GM23338 (cell line): ENCODE measurements around the gene HAT1. TPM values are rescaled to one million over a fixed set of nuclear protein-coding genes. Genes with fewer than 3 reads are reported as not detected.

Experiments used
- ATAC-seq: fragments of 200-7000 bp; cut with Tn5 transposase; 3 replicates; pipeline ENCODE4 v1.9.1; 2020
- DNase-seq: peaks from one replicate; pipeline ENCODE4 v3.0.0-alpha.2; 2015; ENCODE audit warnings: low spot score
- H2AFZ ChIP-seq: fragments of 200-600 bp; sonication (generic); 2 replicates; pipeline ENCODE4 v1.8.0; 2016; ENCODE audit warnings: antibody characterized with exemption, mild to moderate bottlenecking, moderate library complexity
- H3F3A ChIP-seq: fragments of 200-600 bp; sonication (generic); replicated peaks from 2 replicates; pipeline ENCODE4 v1.8.0; 2017; ENCODE audit warnings: antibody characterized with exemption, mixed run types, low read depth
- H3K27ac ChIP-seq: fragments of 200-600 bp; sonication (generic); 2 replicates; pipeline ENCODE4 v1.6.1; 2016; ENCODE audit warnings: low read depth
- H3K27me3 ChIP-seq: fragments of 200-600 bp; sonication (generic); 2 replicates; pipeline ENCODE4 v1.8.0; 2016; ENCODE audit warnings: mild to moderate bottlenecking, mixed run types, moderate library complexity; ENCODE audit not compliant: insufficient read depth
- H3K36me3 ChIP-seq: fragments of 200-600 bp; sonication (generic); 2 replicates; pipeline ENCODE4 v1.8.0; 2016; ENCODE audit warnings: mild to moderate bottlenecking; ENCODE audit not compliant: insufficient read depth
- H3K4me1 ChIP-seq: fragments of 200-600 bp; sonication (generic); 2 replicates; pipeline ENCODE4 v1.8.0; 2016; ENCODE audit warnings: mild to moderate bottlenecking, moderate library complexity; ENCODE audit not compliant: insufficient read depth
- H3K4me2 ChIP-seq: fragments of 200-600 bp; sonication (generic); 2 replicates; pipeline ENCODE4 v1.7.1; 2017; ENCODE audit warnings: mixed run types
- H3K4me3 ChIP-seq: fragments of 200-600 bp; sonication (generic); 2 replicates; pipeline ENCODE4 v1.6.1; 2016; ENCODE audit warnings: mixed run types
- H3K79me2 ChIP-seq: fragments of 200-600 bp; sonication (generic); replicated peaks from 2 replicates; pipeline ENCODE4 v1.8.0; 2017; ENCODE audit warnings: mild to moderate bottlenecking; ENCODE audit not compliant: insufficient read depth
- H3K9me2 ChIP-seq: fragments of 200-600 bp; sonication (generic); 2 replicates; pipeline ENCODE4 v1.8.0; 2017; ENCODE audit not compliant: insufficient read depth
- H4K20me1 ChIP-seq: fragments of 200-600 bp; sonication (generic); replicated peaks from 2 replicates; pipeline ENCODE4 v1.8.0; 2017; ENCODE audit warnings: mild to moderate bottlenecking; ENCODE audit not compliant: insufficient read depth
- H3K27ac Mint-ChIP-seq: 2 replicates; pipeline ENCODE4 v1.8.0; 2020; ENCODE audit warnings: inconsistent platforms, mild to moderate bottlenecking, moderate library complexity, mixed read lengths
- H3K27me3 Mint-ChIP-seq: 3 replicates; pipeline ENCODE4 v1.8.0; 2022; ENCODE audit warnings: low read depth, mild to moderate bottlenecking, moderate library complexity, mixed read lengths, inconsistent platforms; ENCODE audit not compliant: insufficient read depth, poor library complexity
- H3K36me3 Mint-ChIP-seq: 3 replicates; pipeline ENCODE4 v1.8.0; 2021; ENCODE audit warnings: low read depth, mild to moderate bottlenecking, inconsistent platforms, moderate library complexity, mixed read lengths
- H3K4me1 Mint-ChIP-seq: 3 replicates; pipeline ENCODE4 v1.8.0; 2020; ENCODE audit warnings: mild to moderate bottlenecking, inconsistent platforms, mixed read lengths
- H3K4me3 Mint-ChIP-seq: 3 replicates; pipeline ENCODE4 v1.8.0; 2021; ENCODE audit warnings: moderate library complexity, mild to moderate bottlenecking, inconsistent platforms, mixed read lengths
- H3K9me3 Mint-ChIP-seq: 3 replicates; pipeline ENCODE4 v1.8.0; 2020; ENCODE audit warnings: moderate library complexity, mild to moderate bottlenecking, inconsistent platforms, mixed read lengths
- CREB1 ChIP-seq: fragments of 250-450 bp; sonication (Bioruptor Pico); IDR thresholded peaks from 2 replicates; pipeline ENCODE4 v1.5.0; 2020; ENCODE audit warnings: low read depth, mild to moderate bottlenecking, moderate library complexity
- CTCF ChIP-seq, 2 experiments: fragments of 200-600 bp in 1 of 2; sonication (generic) in 1 of 2; conservative IDR thresholded peaks; 2 replicates each; pipeline versions ENCODE4 v1.5.1 to v1.6.1; 2016 to 2017; ENCODE audit warnings: antibody characterized with exemption in 2 of 2, low read depth in 2 of 2, mild to moderate bottlenecking in 2 of 2, moderate library complexity in 1 of 2
- EZH2 ChIP-seq: fragments of 200-600 bp; sonication (generic); IDR thresholded peaks from one replicate; pipeline ENCODE4 v1.8.0; 2017; ENCODE audit warnings: antibody characterized with exemption, mild to moderate bottlenecking, low read depth; ENCODE audit not compliant: unreplicated experiment
- EZH2phosphoT487 ChIP-seq: fragments of 200-600 bp; sonication (generic); IDR thresholded peaks from one replicate; pipeline ENCODE4 v1.8.1; 2018; ENCODE audit warnings: antibody characterized with exemption; ENCODE audit not compliant: unreplicated experiment
- JUNB ChIP-seq: IDR thresholded peaks from one replicate; pipeline ENCODE4 v1.6.1; 2016; ENCODE audit warnings: antibody characterized with exemption; ENCODE audit not compliant: unreplicated experiment
- NANOG ChIP-seq: IDR thresholded peaks from 2 replicates; pipeline ENCODE4 v1.6.1; 2016; ENCODE audit warnings: antibody characterized with exemption, borderline replicate concordance
- POLR2AphosphoS5 ChIP-seq: IDR thresholded peaks from 2 replicates; pipeline ENCODE4 v1.6.1; 2016; ENCODE audit warnings: antibody characterized with exemption, low read depth
- STAT1 ChIP-seq: IDR thresholded peaks from one replicate; pipeline ENCODE4 v1.6.1; 2016; ENCODE audit warnings: antibody characterized with exemption; ENCODE audit not compliant: unreplicated experiment
- ZNF114 ChIP-seq: fragments of 250-450 bp; sonication (Bioruptor Pico); IDR thresholded peaks from 2 replicates; pipeline ENCODE4 v1.5.0; 2020; ENCODE audit warnings: mild to moderate bottlenecking, moderate library complexity
- ZNF331 ChIP-seq: fragments of 250-450 bp; sonication (Bioruptor Pico); IDR thresholded peaks from 2 replicates; pipeline ENCODE4 v1.5.0; 2020; ENCODE audit warnings: low read depth, mild to moderate bottlenecking, moderate library complexity
- ZNF462 ChIP-seq: fragments of 250-450 bp; sonication (Bioruptor Pico); IDR thresholded peaks from 2 replicates; pipeline ENCODE4 v1.5.0; 2020; ENCODE audit warnings: mild to moderate bottlenecking, moderate library complexity
- polyA plus RNA-seq: library from polyadenylated mRNA; unstranded; fragments of >200 nt; fragmentation: Nextera tagmentation; extraction: Ambion mirVana; gene quantifications from 2 replicates; pipeline ENCODE4 v1.2.1, GENCODE V29; 2016
- total RNA-seq: library from RNA; depleted of rRNA; stranded (reverse); fragments of >200 nt; shearing (Covaris generic); gene quantifications from 2 replicates; pipeline ENCODE4 v1.2.3, GENCODE V29; 2014
- TF ChIP-seq, protein P1 (sequence below): IDR thresholded peaks from one replicate; pipeline ENCODE4 v1.6.1; 2018; ENCODE audit warnings: antibody characterized with exemption; ENCODE audit not compliant: unreplicated experiment
- TF ChIP-seq, protein P2 (sequence below): IDR thresholded peaks from 2 replicates; pipeline ENCODE4 v1.6.1; 2016; ENCODE audit warnings: antibody characterized with exemption

Gene HAT1
- total and polyA plus RNA-seq, 2 experiments from 2014 or later = 67.2 to 67.5 TPM

DNA sequence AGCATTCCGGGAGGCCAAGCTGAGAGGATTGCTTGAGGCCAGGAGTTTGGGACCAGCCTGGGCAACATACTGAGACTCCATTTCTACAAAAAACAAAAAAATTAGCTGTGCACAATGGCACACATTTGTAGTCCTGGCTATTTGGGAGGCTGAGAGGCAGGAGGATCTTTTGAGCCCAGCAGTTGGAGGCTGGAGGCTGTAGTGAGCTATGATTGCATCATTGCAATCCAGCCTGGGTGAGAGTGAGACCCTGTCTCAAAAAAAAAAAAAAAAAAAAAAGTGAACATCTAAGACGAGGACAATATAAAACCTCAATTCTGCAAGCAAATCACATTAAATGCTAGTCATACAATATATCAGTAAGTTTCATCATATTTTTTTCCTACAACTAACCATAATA is 2.8 kb upstream of the HAT1 start:
- Mint-ChIP-seq H3K4me3 (no peak overlapping the region), H3K9me3 (no peaks in the 10 kb centered on the region), H3K27ac (no peak overlapping the region), H3K36me3 (no peaks in the 10 kb centered on the region), H3K27me3 (peaks cover 2% of the 10 kb centered on the region), H3K4me1 (peaks cover 11% of the 10 kb centered on the region)
- TF ChIP-seq, protein P1, sequence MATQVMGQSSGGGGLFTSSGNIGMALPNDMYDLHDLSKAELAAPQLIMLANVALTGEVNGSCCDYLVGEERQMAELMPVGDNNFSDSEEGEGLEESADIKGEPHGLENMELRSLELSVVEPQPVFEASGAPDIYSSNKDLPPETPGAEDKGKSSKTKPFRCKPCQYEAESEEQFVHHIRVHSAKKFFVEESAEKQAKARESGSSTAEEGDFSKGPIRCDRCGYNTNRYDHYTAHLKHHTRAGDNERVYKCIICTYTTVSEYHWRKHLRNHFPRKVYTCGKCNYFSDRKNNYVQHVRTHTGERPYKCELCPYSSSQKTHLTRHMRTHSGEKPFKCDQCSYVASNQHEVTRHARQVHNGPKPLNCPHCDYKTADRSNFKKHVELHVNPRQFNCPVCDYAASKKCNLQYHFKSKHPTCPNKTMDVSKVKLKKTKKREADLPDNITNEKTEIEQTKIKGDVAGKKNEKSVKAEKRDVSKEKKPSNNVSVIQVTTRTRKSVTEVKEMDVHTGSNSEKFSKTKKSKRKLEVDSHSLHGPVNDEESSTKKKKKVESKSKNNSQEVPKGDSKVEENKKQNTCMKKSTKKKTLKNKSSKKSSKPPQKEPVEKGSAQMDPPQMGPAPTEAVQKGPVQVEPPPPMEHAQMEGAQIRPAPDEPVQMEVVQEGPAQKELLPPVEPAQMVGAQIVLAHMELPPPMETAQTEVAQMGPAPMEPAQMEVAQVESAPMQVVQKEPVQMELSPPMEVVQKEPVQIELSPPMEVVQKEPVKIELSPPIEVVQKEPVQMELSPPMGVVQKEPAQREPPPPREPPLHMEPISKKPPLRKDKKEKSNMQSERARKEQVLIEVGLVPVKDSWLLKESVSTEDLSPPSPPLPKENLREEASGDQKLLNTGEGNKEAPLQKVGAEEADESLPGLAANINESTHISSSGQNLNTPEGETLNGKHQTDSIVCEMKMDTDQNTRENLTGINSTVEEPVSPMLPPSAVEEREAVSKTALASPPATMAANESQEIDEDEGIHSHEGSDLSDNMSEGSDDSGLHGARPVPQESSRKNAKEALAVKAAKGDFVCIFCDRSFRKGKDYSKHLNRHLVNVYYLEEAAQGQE = no peak
- no peak for TF ChIP-seq POLR2AphosphoS5
- TF ChIP-seq JUNB = no peak
- no peak for TF ChIP-seq STAT1
- no peak for TF ChIP-seq NANOG
- TF ChIP-seq, protein P2, sequence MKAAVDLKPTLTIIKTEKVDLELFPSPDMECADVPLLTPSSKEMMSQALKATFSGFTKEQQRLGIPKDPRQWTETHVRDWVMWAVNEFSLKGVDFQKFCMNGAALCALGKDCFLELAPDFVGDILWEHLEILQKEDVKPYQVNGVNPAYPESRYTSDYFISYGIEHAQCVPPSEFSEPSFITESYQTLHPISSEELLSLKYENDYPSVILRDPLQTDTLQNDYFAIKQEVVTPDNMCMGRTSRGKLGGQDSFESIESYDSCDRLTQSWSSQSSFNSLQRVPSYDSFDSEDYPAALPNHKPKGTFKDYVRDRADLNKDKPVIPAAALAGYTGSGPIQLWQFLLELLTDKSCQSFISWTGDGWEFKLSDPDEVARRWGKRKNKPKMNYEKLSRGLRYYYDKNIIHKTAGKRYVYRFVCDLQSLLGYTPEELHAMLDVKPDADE = no peak
- no peak for TF ChIP-seq CTCF (conservative IDR thresholded peaks at IDR 0.05; ENCODE audit: low read depth in 2 of 2)
- no peak for TF ChIP-seq EZH2phosphoT487
- TF ChIP-seq ZNF331 (CRISPR knock-in tag) = no peak
- TF ChIP-seq CREB1 (CRISPR knock-in tag) = no peak
- no peak for TF ChIP-seq ZNF462 (CRISPR knock-in tag)
- TF ChIP-seq EZH2 = no peak
- TF ChIP-seq ZNF114 (CRISPR knock-in tag) = no peak
- H2AFZ ChIP-seq = no peak overlapping the region
- H3K36me3 ChIP-seq = no peaks in the 10 kb centered on the region; the same call in 1 of the 2 replicates
- no peak overlapping the region for H3K27ac ChIP-seq
- H4K20me1 ChIP-seq = no peaks in the 10 kb centered on the region
- no peak overlapping the region for H3K4me2 ChIP-seq
- no peaks in the 10 kb centered on the region for H3K27me3 ChIP-seq
- H3K4me1 ChIP-seq = peaks cover 6% of the 10 kb centered on the region; the same call in 1 of the 2 replicates
- no peaks in the 10 kb centered on the region for H3K9me2 ChIP-seq
- H3F3A ChIP-seq = no peaks in the 10 kb centered on the region; the same call in 1 of the 2 replicates
- peaks cover 18% of the 10 kb centered on the region for H3K79me2 ChIP-seq
- ATAC-seq = no peak
- no peak overlapping the region for H3K4me3 ChIP-seq
- DNase-seq = no peak
